HCT116 (cell line): ENCODE results near the gene MRPS34. TPM values are rescaled to one million over a fixed set of nuclear protein-coding genes. Genes with fewer than 3 reads are reported as not detected.

ENCODE experiments used
- ATAC-seq: fragments of 200-7000 bp; cut with Tn5 transposase; 2 replicates; pipeline ENCODE4 v1.9.1; 2020; ENCODE audit warnings: mild to moderate bottlenecking, moderate library complexity
- BruUV-seq: library from RNA; stranded (reverse); fragments of 400-500 nt; replicated peaks from 2 replicates; lab custom pipeline; 2021; lab: Mats Ljungman, UMichigan
- CTCF ChIA-PET: fragments of 300-600 bp; sonication (Branson Sonifier 250); formaldehyde crosslinking; loops from one replicate; lab custom pipeline; 2021; ENCODE audit warnings: antibody characterized with exemption; lab: Charles Lee
- POLR2A ChIA-PET: fragments of 300-600, 350-600 bp; sonication (Branson Sonifier 250); formaldehyde crosslinking; loops from one replicate; lab custom pipeline; 2021; ENCODE audit warnings: antibody characterized with exemption; lab: Charles Lee
- RAD21 ChIA-PET, 2 experiments: fragments of 300-600 bp; sonication (Branson Sonifier 250); formaldehyde crosslinking; loops; one replicate each; lab custom pipeline; 2023; ENCODE audit warnings: low total read pairs in 2 of 2; ENCODE audit not compliant: uncharacterized antibody in 2 of 2, unreplicated experiment in 2 of 2, low non-redundant PET in 1 of 2; lab: Charles Lee
- DNase-seq: peaks from one replicate; pipeline ENCODE4 v3.0.0-alpha.2; 2010; ENCODE audit warnings: low read depth, low spot score
- H2AFZ ChIP-seq: fragments of 200-600 bp; shearing (Covaris generic), sonication (generic); 2 replicates; pipeline ENCODE4 v1.6.1; 2017; ENCODE audit warnings: low read depth, mixed run types, mixed read lengths, antibody characterized with exemption, low read length; ENCODE audit not compliant: poor library complexity, severe bottlenecking
- H3K27ac ChIP-seq: 2 replicates; pipeline ENCODE4 v1.5.1; 2012; ENCODE audit warnings: low read depth, low read length
- H3K27me3 ChIP-seq: fragments of 200-600 bp; sonication (generic); 2 replicates; pipeline ENCODE4 v1.6.1; 2016; ENCODE audit warnings: mixed run types, low read length, mixed read lengths; ENCODE audit not compliant: insufficient read depth
- H3K36me3 ChIP-seq, 2 experiments: fragments of 200-500 bp in 1 of 2; fragments of 200-600 bp in 1 of 2; sonication (Bioruptor generic) in 1 of 2; sonication (generic) in 1 of 2; 2 replicates each; pipeline versions ENCODE4 v1.5.1 to v1.6.1; 2014 to 2016; ENCODE audit warnings: low read length in 2 of 2, inconsistent platforms in 1 of 2, mixed read lengths in 1 of 2, mixed run types in 1 of 2; ENCODE audit not compliant: insufficient read depth in 2 of 2, control insufficient read depth in 1 of 2
- H3K4me1 ChIP-seq, 2 experiments: fragments of 200-600 bp in 1 of 2; sonication (generic) in 1 of 2; 2 replicates each; pipeline versions ENCODE4 v1.5.1 to v1.6.1; 2012 to 2017; ENCODE audit warnings: low read length in 2 of 2, inconsistent platforms in 1 of 2, mild to moderate bottlenecking in 1 of 2, mixed read lengths in 1 of 2, mixed run types in 1 of 2, moderate library complexity in 1 of 2; ENCODE audit not compliant: insufficient read depth in 2 of 2, control insufficient read depth in 1 of 2
- H3K4me2 ChIP-seq: fragments of 200-600 bp; sonication (generic); 2 replicates; pipeline ENCODE4 v1.6.1; 2017; ENCODE audit warnings: mixed run types, low read length, mixed read lengths
- H3K4me3 ChIP-seq, 2 experiments: fragments of 200-600 bp in 1 of 2; sonication (generic) in 1 of 2; replicated peaks in 1 of 2; 2 replicates each; pipeline ENCODE4 v1.5.1; 2011 to 2016; ENCODE audit warnings: low read length in 2 of 2, control low read depth in 1 of 2, low read depth in 1 of 2, mild to moderate bottlenecking in 1 of 2, mixed read lengths in 1 of 2, mixed run types in 1 of 2
- H3K79me2 ChIP-seq: fragments of 200-600 bp; sonication (generic); 2 replicates; pipeline ENCODE4 v1.6.1; 2017; ENCODE audit warnings: mild to moderate bottlenecking, mixed run types, low read length, moderate library complexity, mixed read lengths; ENCODE audit not compliant: insufficient read depth
- H3K9ac ChIP-seq: fragments of 200-600 bp; sonication (generic); 2 replicates; pipeline ENCODE4 v1.6.1; 2016; ENCODE audit warnings: low read length, mixed read lengths
- H3K9me2 ChIP-seq: fragments of 200-600 bp; sonication (generic), shearing (Covaris generic); 2 replicates; pipeline ENCODE4 v1.6.1; 2017; ENCODE audit warnings: mixed run types, mild to moderate bottlenecking, moderate library complexity; ENCODE audit not compliant: insufficient read depth
- H3K9me3 ChIP-seq, 2 experiments: fragments of 200-500 bp in 1 of 2; fragments of 200-600 bp in 1 of 2; sonication (Bioruptor generic) in 1 of 2; sonication (generic) in 1 of 2; 2 replicates each; pipeline ENCODE4 v1.6.1; 2014 to 2017; ENCODE audit warnings: low read length in 2 of 2, mixed read lengths in 2 of 2, inconsistent platforms in 1 of 2, low read depth in 1 of 2, mild to moderate bottlenecking in 1 of 2, mixed run types in 1 of 2, moderate library complexity in 1 of 2; ENCODE audit not compliant: control insufficient read depth in 1 of 2, insufficient read depth in 1 of 2
- H4K20me1 ChIP-seq: fragments of 200-600 bp; sonication (generic), shearing (Covaris generic); 2 replicates; pipeline ENCODE4 v1.6.1; 2017; ENCODE audit warnings: mixed run types, mild to moderate bottlenecking, moderate library complexity; ENCODE audit not compliant: insufficient read depth
- ATF3 ChIP-seq: IDR thresholded peaks from 2 replicates; pipeline ENCODE4 v1.6.1; 2012
- CEBPB ChIP-seq: IDR thresholded peaks from 2 replicates; pipeline ENCODE4 v1.6.1; 2012; ENCODE audit warnings: low read depth
- EGR1 ChIP-seq: IDR thresholded peaks from 2 replicates; pipeline ENCODE4 v1.6.1; 2012; ENCODE audit warnings: low read depth
- ELF1 ChIP-seq: IDR thresholded peaks from 2 replicates; pipeline ENCODE4 v1.6.1; 2012; ENCODE audit warnings: low read depth, borderline replicate concordance
- EZH2 ChIP-seq: fragments of 200-600 bp; sonication (generic); IDR thresholded peaks from 2 replicates; pipeline ENCODE4 v1.6.1; 2017; ENCODE audit warnings: antibody characterized with exemption, mixed run types
- FOSL1 ChIP-seq: IDR thresholded peaks from 2 replicates; pipeline ENCODE4 v1.6.1; 2012; ENCODE audit warnings: low read depth
- MAX ChIP-seq: IDR thresholded peaks from 2 replicates; pipeline ENCODE4 v1.6.1; 2012
- POLR2AphosphoS5 ChIP-seq: IDR thresholded peaks from 2 replicates; pipeline ENCODE4 v1.6.1; 2011; ENCODE audit warnings: mild to moderate bottlenecking, low read depth, low read length, moderate library complexity
- RAD21 ChIP-seq: IDR thresholded peaks from 2 replicates; pipeline ENCODE4 v1.6.1; 2012; ENCODE audit warnings: low read depth, mild to moderate bottlenecking
- SIN3A ChIP-seq: IDR thresholded peaks from 2 replicates; pipeline ENCODE4 v1.6.1; 2012; ENCODE audit warnings: low read depth
- SRF ChIP-seq: IDR thresholded peaks from 2 replicates; pipeline ENCODE4 v1.6.1; 2012; ENCODE audit warnings: low read depth
- TCF7L2 ChIP-seq: IDR thresholded peaks from 2 replicates; pipeline ENCODE4 v1.7.0; 2011; ENCODE audit warnings: borderline replicate concordance, inconsistent platforms; ENCODE audit not compliant: insufficient read depth, insufficient read length; ENCODE audit errors: extremely low read depth
- YY1 ChIP-seq: IDR thresholded peaks from 2 replicates; pipeline ENCODE4 v1.6.1; 2011; ENCODE audit warnings: low read length, low read depth, moderate library complexity, mild to moderate bottlenecking; ENCODE audit not compliant: insufficient replicate concordance; ENCODE audit errors: extremely low read depth
- ZBTB33 ChIP-seq: IDR thresholded peaks from 2 replicates; pipeline ENCODE4 v1.6.1; 2011; ENCODE audit warnings: mild to moderate bottlenecking, low read length, moderate library complexity; ENCODE audit not compliant: insufficient replicate concordance; ENCODE audit errors: extremely low read depth
- ZFX ChIP-seq: fragments of 450-650 bp; IDR thresholded peaks from 2 replicates; pipeline ENCODE4 v1.6.1; 2017
- ZNF274 ChIP-seq: fragments of 200-500 bp; sonication (Bioruptor generic); IDR thresholded peaks from 2 replicates; pipeline ENCODE4 v1.6.1; 2014; ENCODE audit warnings: mild to moderate bottlenecking, low read depth, low read length, inconsistent platforms
- intact Hi-C: fragments of 100-400 bp; cut with micrococcal nuclease; formaldehyde crosslinking; loops from 2 replicates; pipeline ENCODE4 v1.10.0; 2022
- total RNA-seq: library from RNA; stranded (reverse); gene quantifications from one replicate; pipeline ENCODE4 v1.2.1, GENCODE V29; 2021; ENCODE audit not compliant: unreplicated experiment

Gene MRPS34
- total RNA-seq, 1 experiment from 2014 or later, result 200 TPM

GRCh38 chr16:1764971-1765370 lies 8.0 kb downstream of the MRPS34 start:
- ChIA-PET RAD21 (no interaction called here), POLR2A (interaction anchor here (1.1 kb wide), 1 partner anchor 41 kb away, joined by 3 read pairs; no protein-coding TSS in a partner anchor), CTCF (no interaction called here)
- intact Hi-C loops, result no loop called here
- H2AFZ ChIP-seq, result no peak overlapping the region
- H3K9me3 ChIP-seq, result no peaks in the 10 kb centered on the region
- ATAC-seq (no peak), DNase-seq (no peak)
- H3K9me2 ChIP-seq, result no peaks in the 10 kb centered on the region
- peaks cover 14 to 24% of the 10 kb centered on the region in 2 experiments for H3K4me1 ChIP-seq
- H3K27me3 ChIP-seq, result no peaks in the 10 kb centered on the region
- no peak overlapping the region for H3K9ac ChIP-seq
- no peak overlapping the region for H3K4me2 ChIP-seq
- H3K36me3 ChIP-seq, result peaks cover 5 to 13% of the 10 kb centered on the region in 2 experiments; a peak in 2 of 4 replicates
- H3K79me2 ChIP-seq, result peaks cover 2% of the 10 kb centered on the region; the same call in 1 of the 2 replicates
- peaks cover 3% of the 10 kb centered on the region; the same call in 1 of the 2 replicates for H4K20me1 ChIP-seq
- BruUV-seq, result no TSS peak
- TF ChIP-seq ZNF274 (no peak), RAD21 (no peak), SIN3A (no peak), POLR2AphosphoS5 (no peak), FOSL1 (no peak), EGR1 (no peak), CEBPB (no peak), TCF7L2 (no peak), YY1 (no peak), ZBTB33 (no peak), ZFX (no peak), MAX (no peak), SRF (no peak), ATF3 (no peak), ELF1 (no peak), EZH2 (no peak)
- no peak overlapping the region for H3K4me3 ChIP-seq
- H3K27ac ChIP-seq, result no peak overlapping the region; the same call in 1 of the 2 replicates
